HG03196 (cell line): ENCODE data around the gene PAPSS2.

Experiments
- ATAC-seq: cut with Tn5 transposase; IDR thresholded peaks from one replicate; pipeline ENCODE4 v1.9.1; 2021; ENCODE audit not compliant: unreplicated experiment

Gene PAPSS2

GRCh38 chr10:87669752-87670151 lies 10.1 kb downstream of the PAPSS2 start:
- no peak for ATAC-seq

- no peak for ATAC-seq
These were observed 10.9 kb downstream of the PAPSS2 start for GRCh38 chr10:87670586-87670985.

- ATAC-seq = no peak
These were observed 11.6 kb downstream of the PAPSS2 start for GRCh38 chr10:87671139-87671815.

GRCh38 chr10:87672551-87672950 lies 12.9 kb downstream of the PAPSS2 start:
- ATAC-seq = no peak

GRCh38 chr10:87674943-87675342 lies 15.3 kb downstream of the PAPSS2 start:
- ATAC-seq = no peak

GRCh38 chr10:87675396-87676376 lies 16.0 kb downstream of the PAPSS2 start:
- no peak for ATAC-seq

- ATAC-seq = no peak
These were observed 17.9 kb downstream of the PAPSS2 start for GRCh38 chr10:87677595-87677994.

GRCh38 chr10:87678302-87678701 lies 18.6 kb downstream of the PAPSS2 start:
- no peak for ATAC-seq

- no peak for ATAC-seq
These were observed 23.7 kb downstream of the PAPSS2 start for GRCh38 chr10:87683356-87683755.

GRCh38 chr10:87684001-87684638 lies 24.4 kb downstream of the PAPSS2 start:
- ATAC-seq = no peak

- no peak for ATAC-seq
These were observed 26.3 kb downstream of the PAPSS2 start for GRCh38 chr10:87685832-87686574.

- no peak for ATAC-seq
These were observed 31.9 kb downstream of the PAPSS2 start for GRCh38 chr10:87691506-87692070.

GRCh38 chr10:87692956-87693484 lies 33.3 kb downstream of the PAPSS2 start:
- no peak for ATAC-seq

GRCh38 chr10:87694011-87694794 lies 34.5 kb downstream of the PAPSS2 start:
- no peak for ATAC-seq

- no peak for ATAC-seq
These were observed 35.4 kb downstream of the PAPSS2 start for GRCh38 chr10:87695074-87695473.

- no peak for ATAC-seq
These were observed 37.5 kb downstream of the PAPSS2 start for GRCh38 chr10:87696922-87697745.

- no peak for ATAC-seq
These were observed 40.5 kb downstream of the PAPSS2 start for GRCh38 chr10:87700031-87700796.
